ENCODE measurements around the gene SRSF10.
"Not testable (repeated sequence)": the region's sequence is repeated elsewhere in the genome, so short reads cannot be mapped to it uniquely, and the experiment has no call there.

Gene SRSF10

GRCh38 chr1:23979881-23980727 is at the start of gene SRSF10:
Gene SRSF10 (minus strand): TSS chr1:23980327. CDS start chr1:23980255, 72 bp downstream.
- H3K27ac ChIP-seq (ENCODE audit: low read depth, low read length), result peak within 1 kb of the TSS; percentile 93
- H3K27me3 ChIP-seq (ENCODE audit: control insufficient read depth, insufficient read depth, low read length), result no peaks in the 10 kb centered on the region
- H3K4me1 ChIP-seq (ENCODE audit: control insufficient read depth, insufficient read depth, low read length), result peaks cover 44% of the 10 kb centered on the region
- peak within 1 kb of the TSS; percentile 68 for H3K9ac ChIP-seq (ENCODE audit: low read length)
- no peaks in the 10 kb centered on the region for H3K36me3 ChIP-seq (ENCODE audit: control insufficient read depth, insufficient read depth, low read length)
- peak within 1 kb of the TSS; percentile 75 for H3K4me3 ChIP-seq (ENCODE audit: low read length)

GRCh38 chr1:24027838-24028468 is 47.8 kb upstream of the SRSF10 start:
- Histone ChIP-seq H3K27ac (ENCODE audit: low read depth, low read length) (no peak overlapping the region), H3K4me1 (ENCODE audit: control insufficient read depth, insufficient read depth, low read length) (peaks cover 6% of the 10 kb centered on the region), H3K9ac (ENCODE audit: low read length) (no peak overlapping the region), H3K36me3 (ENCODE audit: control insufficient read depth, insufficient read depth, low read length) (no peaks in the 10 kb centered on the region), H3K27me3 (ENCODE audit: control insufficient read depth, insufficient read depth, low read length) (no peaks in the 10 kb centered on the region), H3K4me3 (ENCODE audit: low read length) (no peak overlapping the region)

GRCh38 chr1:24022581-24023361 is 42.6 kb upstream of the SRSF10 start:
- H3K4me1 ChIP-seq (ENCODE audit: control insufficient read depth, insufficient read depth, low read length), result peaks cover 26% of the 10 kb centered on the region
- H3K36me3 ChIP-seq (ENCODE audit: control insufficient read depth, insufficient read depth, low read length), result no peaks in the 10 kb centered on the region
- no peak overlapping the region for H3K4me3 ChIP-seq (ENCODE audit: low read length)
- no peaks in the 10 kb centered on the region for H3K27me3 ChIP-seq (ENCODE audit: control insufficient read depth, insufficient read depth, low read length)
- peak overlapping the region; percentile 16 for H3K27ac ChIP-seq (ENCODE audit: low read depth, low read length)
- H3K9ac ChIP-seq (ENCODE audit: low read length), result no peak overlapping the region

GRCh38 chr1:24021403-24022266 is 41.5 kb upstream of the SRSF10 start:
- H3K36me3 ChIP-seq (ENCODE audit: control insufficient read depth, insufficient read depth, low read length), result no peaks in the 10 kb centered on the region
- H3K27me3 ChIP-seq (ENCODE audit: control insufficient read depth, insufficient read depth, low read length), result no peaks in the 10 kb centered on the region
- H3K27ac ChIP-seq (ENCODE audit: low read depth, low read length), result peak overlapping the region; percentile 16
- H3K4me1 ChIP-seq (ENCODE audit: control insufficient read depth, insufficient read depth, low read length), result peaks cover 26% of the 10 kb centered on the region
- H3K9ac ChIP-seq (ENCODE audit: low read length), result no peak overlapping the region
- H3K4me3 ChIP-seq (ENCODE audit: low read length), result peak overlapping the region; percentile 6

- Histone ChIP-seq H3K9ac (ENCODE audit: low read length) (no peak overlapping the region), H3K36me3 (ENCODE audit: control insufficient read depth, insufficient read depth, low read length) (no peaks in the 10 kb centered on the region), H3K27ac (ENCODE audit: low read depth, low read length) (peak overlapping the region; percentile 79), H3K27me3 (ENCODE audit: control insufficient read depth, insufficient read depth, low read length) (no peaks in the 10 kb centered on the region), H3K4me3 (ENCODE audit: low read length) (no peak overlapping the region), H3K4me1 (ENCODE audit: control insufficient read depth, insufficient read depth, low read length) (peaks cover 34% of the 10 kb centered on the region)
These were observed 40.3 kb upstream of the SRSF10 start for GRCh38 chr1:24020470-24020869.

- no peaks in the 10 kb centered on the region for H3K36me3 ChIP-seq (ENCODE audit: control insufficient read depth, insufficient read depth, low read length)
- peak overlapping the region; percentile 79 for H3K27ac ChIP-seq (ENCODE audit: low read depth, low read length)
- no peak overlapping the region for H3K4me3 ChIP-seq (ENCODE audit: low read length)
- peaks cover 35% of the 10 kb centered on the region for H3K4me1 ChIP-seq (ENCODE audit: control insufficient read depth, insufficient read depth, low read length)
- H3K27me3 ChIP-seq (ENCODE audit: control insufficient read depth, insufficient read depth, low read length), result no peaks in the 10 kb centered on the region
- H3K9ac ChIP-seq (ENCODE audit: low read length), result no peak overlapping the region
These were observed 39.9 kb upstream of the SRSF10 start for GRCh38 chr1:24020025-24020424.

GRCh38 chr1:24018611-24019580 is 38.8 kb upstream of the SRSF10 start:
- H3K9ac ChIP-seq (ENCODE audit: low read length), result no peak overlapping the region
- H3K27ac ChIP-seq (ENCODE audit: low read depth, low read length), result peak overlapping the region; percentile 79
- H3K36me3 ChIP-seq (ENCODE audit: control insufficient read depth, insufficient read depth, low read length), result no peaks in the 10 kb centered on the region
- no peaks in the 10 kb centered on the region for H3K27me3 ChIP-seq (ENCODE audit: control insufficient read depth, insufficient read depth, low read length)
- H3K4me1 ChIP-seq (ENCODE audit: control insufficient read depth, insufficient read depth, low read length), result peaks cover 36% of the 10 kb centered on the region
- peak overlapping the region; percentile 27 for H3K4me3 ChIP-seq (ENCODE audit: low read length)

GRCh38 chr1:24015221-24016210 is 35.4 kb upstream of the SRSF10 start:
- Histone ChIP-seq H3K4me3 (ENCODE audit: low read length) (peak overlapping the region; percentile 8), H3K36me3 (ENCODE audit: control insufficient read depth, insufficient read depth, low read length) (no peaks in the 10 kb centered on the region), H3K27ac (ENCODE audit: low read depth, low read length) (peak overlapping the region; percentile 73), H3K4me1 (ENCODE audit: control insufficient read depth, insufficient read depth, low read length) (peaks cover 20% of the 10 kb centered on the region), H3K9ac (ENCODE audit: low read length) (no peak overlapping the region), H3K27me3 (ENCODE audit: control insufficient read depth, insufficient read depth, low read length) (no peaks in the 10 kb centered on the region)

- H3K4me1 ChIP-seq (ENCODE audit: control insufficient read depth, insufficient read depth, low read length), result peaks cover 11% of the 10 kb centered on the region
- not testable (repeated sequence) for H3K9ac ChIP-seq (ENCODE audit: low read length); H3K27ac ChIP-seq (ENCODE audit: low read depth, low read length); H3K27me3 ChIP-seq (ENCODE audit: control insufficient read depth, insufficient read depth, low read length); H3K4me3 ChIP-seq (ENCODE audit: low read length); H3K36me3 ChIP-seq (ENCODE audit: control insufficient read depth, insufficient read depth, low read length)
These were observed 32.8 kb upstream of the SRSF10 start for GRCh38 chr1:24012878-24013277.

GRCh38 chr1:24010650-24011049 is 30.5 kb upstream of the SRSF10 start:
- Histone ChIP-seq H3K27me3 (ENCODE audit: control insufficient read depth, insufficient read depth, low read length) (no peaks in the 10 kb centered on the region), H3K9ac (ENCODE audit: low read length) (no peak overlapping the region), H3K27ac (ENCODE audit: low read depth, low read length) (no peak overlapping the region), H3K4me3 (ENCODE audit: low read length) (no peak overlapping the region), H3K36me3 (ENCODE audit: control insufficient read depth, insufficient read depth, low read length) (no peaks in the 10 kb centered on the region), H3K4me1 (ENCODE audit: control insufficient read depth, insufficient read depth, low read length) (peaks cover 2% of the 10 kb centered on the region)
